HEK293 (cell line): Measurements from ENCODE around the gene PIM3.

Experiments
- CTCF ChIA-PET: fragments of 350-600 bp; formaldehyde crosslinking; extraction: SDS; loops from one replicate; lab custom pipeline; 2021; ENCODE audit warnings: antibody characterized with exemption; lab: Yijun Ruan, JAX
- POLR2A ChIA-PET: fragments of 300-600 bp; formaldehyde crosslinking; extraction: SDS; loops from one replicate; lab custom pipeline; 2020; ENCODE audit warnings: antibody characterized with exemption, inconsistent platforms; lab: Yijun Ruan, JAX
- H3K27ac ChIP-seq: fragments of 200-500 bp; sonication (Bioruptor generic); 2 replicates; pipeline ENCODE4 v1.5.1; 2014; ENCODE audit warnings: low read depth, low read length, control low read depth, inconsistent platforms; ENCODE audit errors: extremely low read depth
- H3K36me3 ChIP-seq, 2 experiments: fragments of 200-500 bp in 1 of 2; sonication (Bioruptor generic) in 1 of 2; 1 replicate in 1 of 2; 2 replicates in 1 of 2; pipeline ENCODE4 v1.5.1; 2014 to 2017; ENCODE audit warnings: inconsistent platforms in 2 of 2, low read length in 2 of 2; ENCODE audit not compliant: control insufficient read depth in 2 of 2, insufficient read depth in 1 of 2
- H3K4me1 ChIP-seq: fragments of 200-500 bp; sonication (Bioruptor generic); 2 replicates; pipeline ENCODE4 v1.5.1; 2014; ENCODE audit warnings: mild to moderate bottlenecking, low read length, inconsistent platforms; ENCODE audit not compliant: control insufficient read depth, insufficient read depth
- H3K4me3 ChIP-seq: 2 replicates; pipeline ENCODE4 v1.5.1; 2011; ENCODE audit warnings: low read depth, mild to moderate bottlenecking, control low read depth, low read length, moderate library complexity
- H3K9me3 ChIP-seq: fragments of 200-500 bp; sonication (Bioruptor generic); 2 replicates; pipeline ENCODE4 v1.5.1; 2014; ENCODE audit warnings: low read depth, low read length, inconsistent platforms; ENCODE audit not compliant: control insufficient read depth, insufficient read depth
- BCL11A ChIP-seq: fragments of 450-650 bp; formaldehyde crosslinking; IDR thresholded peaks from 2 replicates; pipeline ENCODE4 v1.5.1; 2016; ENCODE audit warnings: low read depth, missing biosample characterization, missing genetic modification characterization
- BCL11B ChIP-seq: fragments of 450-650 bp; formaldehyde crosslinking; IDR thresholded peaks from 2 replicates; pipeline ENCODE4 v1.5.1; 2016; ENCODE audit warnings: low read depth, missing biosample characterization, missing genetic modification characterization
- EGR2 ChIP-seq: fragments of 450-650 bp; formaldehyde crosslinking; IDR thresholded peaks from 2 replicates; pipeline ENCODE4 v1.5.1; 2016; ENCODE audit warnings: low read depth, missing biosample characterization, missing genetic modification characterization
- GFI1B ChIP-seq: fragments of 450-650 bp; formaldehyde crosslinking; IDR thresholded peaks from 2 replicates; pipeline ENCODE4 v1.5.1; 2016; ENCODE audit warnings: missing biosample characterization, missing genetic modification characterization
- GLIS1 ChIP-seq: fragments of 450-650 bp; formaldehyde crosslinking; IDR thresholded peaks from 2 replicates; pipeline ENCODE4 v1.5.1; 2016; ENCODE audit warnings: missing biosample characterization, missing genetic modification characterization
- INSM2 ChIP-seq: fragments of 450-650 bp; formaldehyde crosslinking; IDR thresholded peaks from 2 replicates; pipeline ENCODE4 v1.5.1; 2016; ENCODE audit warnings: missing biosample characterization, missing genetic modification characterization
- KLF1 ChIP-seq: fragments of 450-650 bp; formaldehyde crosslinking; IDR thresholded peaks from 2 replicates; pipeline ENCODE4 v1.5.1; 2016; ENCODE audit warnings: missing biosample characterization, missing genetic modification characterization
- KLF9 ChIP-seq: fragments of 450-650 bp; formaldehyde crosslinking; IDR thresholded peaks from 2 replicates; pipeline ENCODE4 v1.5.1; 2016; ENCODE audit warnings: missing biosample characterization, missing genetic modification characterization, low read depth
- SP3 ChIP-seq: fragments of 450-650 bp; formaldehyde crosslinking; IDR thresholded peaks from 2 replicates; pipeline ENCODE4 v1.5.1; 2016; ENCODE audit warnings: missing biosample characterization, missing genetic modification characterization
- ZBTB26 ChIP-seq: fragments of 450-650 bp; formaldehyde crosslinking; optimal IDR thresholded peaks from 2 replicates; pipeline ENCODE3; 2016; ENCODE audit warnings: missing biosample characterization, mild to moderate bottlenecking, missing genetic modification characterization
- ZBTB48 ChIP-seq: fragments of 450-650 bp; formaldehyde crosslinking; IDR thresholded peaks from 2 replicates; pipeline ENCODE4 v1.5.1; 2016; ENCODE audit warnings: missing biosample characterization, missing genetic modification characterization
- ZFHX2 ChIP-seq: fragments of 450-650 bp; formaldehyde crosslinking; conservative IDR thresholded peaks from 2 replicates; pipeline ENCODE4 v1.5.1; 2016; ENCODE audit warnings: missing biosample characterization, missing genetic modification characterization
- ZFP69B ChIP-seq: fragments of 450-650 bp; formaldehyde crosslinking; IDR thresholded peaks from 2 replicates; pipeline ENCODE4 v1.5.1; 2016; ENCODE audit warnings: missing biosample characterization, missing genetic modification characterization
- ZIC2 ChIP-seq: fragments of 450-650 bp; formaldehyde crosslinking; IDR thresholded peaks from 2 replicates; pipeline ENCODE4 v1.5.1; 2016; ENCODE audit warnings: missing biosample characterization, missing genetic modification characterization
- ZNF155 ChIP-seq: fragments of 450-650 bp; formaldehyde crosslinking; IDR thresholded peaks from 2 replicates; pipeline ENCODE4 v1.5.1; 2016; ENCODE audit warnings: missing biosample characterization, missing genetic modification characterization
- ZNF26 ChIP-seq: fragments of 450-650 bp; formaldehyde crosslinking; IDR thresholded peaks from 2 replicates; pipeline ENCODE4 v1.5.1; 2016; ENCODE audit warnings: missing biosample characterization, missing genetic modification characterization
- ZNF335 ChIP-seq: fragments of 450-650 bp; formaldehyde crosslinking; conservative IDR thresholded peaks from 2 replicates; pipeline ENCODE4 v1.5.1; 2016; ENCODE audit warnings: missing biosample characterization, missing genetic modification characterization
- ZNF433 ChIP-seq: fragments of 450-650 bp; formaldehyde crosslinking; IDR thresholded peaks from 2 replicates; pipeline ENCODE4 v1.5.1; 2016; ENCODE audit warnings: missing biosample characterization, missing genetic modification characterization, low read depth
- ZNF514 ChIP-seq: fragments of 450-650 bp; formaldehyde crosslinking; IDR thresholded peaks from 2 replicates; pipeline ENCODE4 v1.5.1; 2016; ENCODE audit warnings: missing biosample characterization, missing genetic modification characterization
- ZNF610 ChIP-seq: fragments of 450-650 bp; formaldehyde crosslinking; IDR thresholded peaks from 2 replicates; pipeline ENCODE4 v1.5.1; 2016; ENCODE audit warnings: missing biosample characterization, missing genetic modification characterization, borderline replicate concordance
- ZNF654 ChIP-seq: fragments of 450-650 bp; formaldehyde crosslinking; IDR thresholded peaks from 2 replicates; pipeline ENCODE4 v1.5.1; 2016; ENCODE audit warnings: low read depth, missing biosample characterization, missing genetic modification characterization
- ZNF692 ChIP-seq: fragments of 450-650 bp; formaldehyde crosslinking; IDR thresholded peaks from 2 replicates; pipeline ENCODE4 v1.5.1; 2016; ENCODE audit warnings: missing biosample characterization, missing genetic modification characterization
- ZNF837 ChIP-seq: fragments of 450-650 bp; formaldehyde crosslinking; IDR thresholded peaks from 2 replicates; pipeline ENCODE4 v1.5.1; 2016; ENCODE audit warnings: missing biosample characterization, missing genetic modification characterization
- ZXDB ChIP-seq: fragments of 450-650 bp; formaldehyde crosslinking; IDR thresholded peaks from 2 replicates; pipeline ENCODE4 v1.5.1; 2016; ENCODE audit warnings: missing biosample characterization, missing genetic modification characterization

Gene PIM3

GRCh38 chr22:49971232-49972162, 10.9 kb downstream of the PIM3 start:
- Histone ChIP-seq H3K36me3 (peaks cover 0 to 2% of the 10 kb centered on the region in 2 experiments; a peak in 1 of 3 replicates), H3K4me1 (peaks cover 3% of the 10 kb centered on the region; the same call in 1 of the 2 replicates), H3K27ac (peak overlapping the region; percentile 61)
- CTCF ChIA-PET, result interaction anchor here (0.7 to 1.3 kb wide), 3 partner anchors 11 to 41 kb away, joined by 3 to 4 read pairs (median 3); no protein-coding TSS in a partner anchor
- TF ChIP-seq ZNF610 (peak; percentile 93), ZNF837 (tag by site-specific recombination) (no peak), ZNF155 (tag by site-specific recombination) (no peak), ZFP69B (tag by site-specific recombination) (0 out of 2 replicates have a peak, but pooled peaks have one; percentile 50), INSM2 (tag by site-specific recombination) (peak; percentile 14; the same call in 1 of the 2 replicates), GFI1B (tag by site-specific recombination) (no peak), ZIC2 (tag by site-specific recombination) (peak; percentile 64; the same call in 1 of the 2 replicates), GLIS1 (tag by site-specific recombination) (0 out of 2 replicates have a peak, but pooled peaks have one; percentile 44), ZNF433 (tag by site-specific recombination) (no peak), ZXDB (no peak), ZNF335 (tag by site-specific recombination) (peak; percentile 8; the same call in 1 of the 2 replicates), BCL11B (tag by site-specific recombination) (peak; percentile 37; the same call in 1 of the 2 replicates), EGR2 (tag by site-specific recombination) (peak; percentile 88), BCL11A (tag by site-specific recombination) (no peak), KLF9 (tag by site-specific recombination) (peak; percentile 54), ZNF654 (tag by site-specific recombination) (no peak), SP3 (tag by site-specific recombination) (0 out of 2 replicates have a peak, but pooled peaks have one; percentile 18), ZNF26 (tag by site-specific recombination) (no peak), ZBTB48 (tag by site-specific recombination) (0 out of 2 replicates have a peak, but pooled peaks have one; percentile 21), ZBTB26 (tag by site-specific recombination) (peak; percentile 79), KLF1 (tag by site-specific recombination) (peak; percentile 36; the same call in 1 of the 2 replicates), ZNF692 (0 out of 2 replicates have a peak, but pooled peaks have one; percentile 9), ZFHX2 (tag by site-specific recombination) (peak; percentile 95), ZNF514 (no peak)
- TF ChIP-seq, all 188 proteins: peak for 15
- H3K9me3 ChIP-seq, result no peaks in the 10 kb centered on the region
- POLR2A ChIA-PET, result interaction anchor here (0.7 to 1.9 kb wide), 7 partner anchors 9 to 59 kb away, joined by 3 to 26 read pairs (median 5); partner anchors contain the start of gene PIM3
- H3K4me3 ChIP-seq, result peak overlapping the region; percentile 25
